CD4-positive, CD25-positive, alpha-beta regulatory T cell (primary cell): ENCODE results near the gene RIPK1. TPM values are rescaled to one million over a fixed set of nuclear protein-coding genes. Genes with fewer than 3 reads are reported as not detected.
"Not testable (repeated sequence)": the region's sequence is repeated elsewhere in the genome, so short reads cannot be mapped to it uniquely, and the experiment has no call there.

Experiments
- ATAC-seq, 2 donors: fragments of 150-1000 bp; cut with Tn5 transposase; one replicate each; pipeline ENCODE4 v1.10.0; 2021; ENCODE audit warnings: low read depth in 2 of 2, moderate number of reproducible peaks in 2 of 2, moderate library complexity in 1 of 2
- DNase-seq, 3 donors: peaks; one replicate each; pipeline versions ENCODE4 v3.0.0 to v3.0.0-alpha.2; 2012 to 2022; ENCODE audit warnings: mixed read lengths in 1 of 3
- H3K27ac ChIP-seq: one replicate; pipeline ENCODE4 v1.7.0; 2013; ENCODE audit warnings: mild to moderate bottlenecking, low read length; ENCODE audit not compliant: insufficient read depth, poor library complexity, severe bottlenecking
- H3K27me3 ChIP-seq: one replicate; pipeline ENCODE4 v1.7.0; 2013; ENCODE audit warnings: low read length; ENCODE audit not compliant: control insufficient read depth, insufficient read depth
- H3K36me3 ChIP-seq: one replicate; pipeline ENCODE4 v1.7.0; 2013; ENCODE audit warnings: mild to moderate bottlenecking, low read length, moderate library complexity; ENCODE audit not compliant: control insufficient read depth, insufficient read depth
- H3K4me1 ChIP-seq: 2 replicates; pipeline ENCODE4 v1.7.0; 2013; ENCODE audit warnings: mild to moderate bottlenecking, low read length; ENCODE audit not compliant: insufficient read depth, control insufficient read depth, poor library complexity, severe bottlenecking
- H3K4me3 ChIP-seq: one replicate; pipeline ENCODE4 v1.7.0; 2013; ENCODE audit warnings: low read depth, mild to moderate bottlenecking, low read length, moderate library complexity
- H3K9me3 ChIP-seq, 2 experiments: 1 replicate in 1 of 2; 2 replicates in 1 of 2; pipeline ENCODE4 v1.7.0; 2013; ENCODE audit warnings: low read length in 2 of 2, mild to moderate bottlenecking in 1 of 2, moderate library complexity in 1 of 2; ENCODE audit not compliant: control insufficient read depth in 2 of 2
- H3K27ac Mint-ChIP-seq, 3 donors: one replicate each; pipeline ENCODE4 v1.8.0; 2020 to 2022; ENCODE audit warnings: mild to moderate bottlenecking in 3 of 3, mixed read lengths in 3 of 3, moderate library complexity in 2 of 3
- H3K27me3 Mint-ChIP-seq: one replicate; pipeline ENCODE4 v1.8.0; 2022; ENCODE audit warnings: mild to moderate bottlenecking, mixed read lengths
- H3K36me3 Mint-ChIP-seq: one replicate; pipeline ENCODE4 v1.8.0; 2020; ENCODE audit warnings: mixed read lengths
- H3K4me1 Mint-ChIP-seq, 4 donors: one replicate each; pipeline ENCODE4 v1.8.0; 2020 to 2022; ENCODE audit warnings: mixed read lengths in 4 of 4, mild to moderate bottlenecking in 1 of 4
- H3K4me3 Mint-ChIP-seq, 4 donors: one replicate each; pipeline ENCODE4 v1.8.0; 2020 to 2022; ENCODE audit warnings: mild to moderate bottlenecking in 4 of 4, mixed read lengths in 4 of 4, moderate library complexity in 3 of 4
- H3K9me3 Mint-ChIP-seq, 7 donors: one replicate each; pipeline ENCODE4 v1.8.0; 2020 to 2022; ENCODE audit warnings: mixed read lengths in 7 of 7, mild to moderate bottlenecking in 3 of 7, moderate library complexity in 2 of 7
- polyA plus RNA-seq, 4 donors: library from polyadenylated mRNA; unstranded; fragments of 300-500 nt; fragmentation: Illumina TruSeq; gene quantifications; one replicate each; pipeline ENCODE4 v1.2.3, GENCODE V29; 2021
- total RNA-seq: library from RNA; stranded (reverse); gene quantifications from one replicate; pipeline ENCODE4 v1.2.3, GENCODE V29; 2022

RIPK1 gene
- total and polyA plus RNA-seq, 5 donors from 2014 or later, result 19.4 to 27.1 (median 21.4) TPM

DNA sequence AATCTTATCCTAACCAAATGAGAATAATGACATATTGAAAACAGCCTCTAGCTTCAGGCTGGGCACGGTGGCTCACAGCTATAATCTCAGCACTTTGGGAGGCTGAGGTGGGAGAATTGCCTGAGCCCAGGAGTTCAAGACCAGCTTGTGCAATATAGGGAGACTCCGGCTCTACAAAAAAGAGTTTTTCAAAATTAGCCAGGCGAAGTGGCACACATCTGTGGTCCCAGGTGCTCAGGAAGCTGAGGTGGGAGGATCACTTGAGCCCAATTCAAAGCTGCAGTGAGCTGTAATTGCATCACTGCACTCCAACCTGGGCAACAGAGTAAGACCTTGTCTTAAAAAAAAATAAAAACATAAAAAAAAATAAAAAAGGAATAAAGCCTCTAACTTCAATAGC lies 84.4 kb downstream of the RIPK1 start:
- H3K36me3 ChIP-seq, result peaks cover 6% of the 10 kb centered on the region
- H3K9me3 ChIP-seq, result peaks cover 0 to 4% of the 10 kb centered on the region in 2 experiments
- H3K27me3 ChIP-seq, result no peaks in the 10 kb centered on the region
- peaks cover 0 to 14% (median 1%) of the 10 kb centered on the region in 4 donors for H3K4me1 Mint-ChIP-seq
- H3K27ac Mint-ChIP-seq, result no peak overlapping the region
- peaks cover 0 to 2% (median 0%) of the 10 kb centered on the region in 7 donors for H3K9me3 Mint-ChIP-seq
- H3K36me3 Mint-ChIP-seq, result peaks cover 23% of the 10 kb centered on the region
- ATAC-seq (no peak), DNase-seq (no peak)
- peaks cover 4% of the 10 kb centered on the region for H3K27me3 Mint-ChIP-seq
- H3K4me1 ChIP-seq, result peaks cover 9% of the 10 kb centered on the region
- H3K27ac ChIP-seq, result no peak overlapping the region
- no peak overlapping the region for H3K4me3 ChIP-seq
- H3K4me3 Mint-ChIP-seq, result peak overlapping the region in 1 of 4 donors; percentile 67

GRCh38 chr6:3155416-3155815 lies 87.1 kb downstream of the RIPK1 start:
- not testable (repeated sequence) for H3K27me3 Mint-ChIP-seq, H3K9me3 Mint-ChIP-seq, H3K9me3 ChIP-seq, ATAC-seq, DNase-seq, H3K36me3 ChIP-seq, H3K27me3 ChIP-seq, H3K4me3 ChIP-seq, H3K27ac ChIP-seq
- Mint-ChIP-seq H3K36me3 (peaks cover 18% of the 10 kb centered on the region), H3K4me3 (peak overlapping the region; percentile 81 to 91 (median 90)), H3K27ac (peak overlapping the region in 2 of 3 donors; percentile 82 to 94), H3K4me1 (peaks cover 0 to 36% (median 15%) of the 10 kb centered on the region in 4 donors)
- peaks cover 31% of the 10 kb centered on the region for H3K4me1 ChIP-seq

DNA sequence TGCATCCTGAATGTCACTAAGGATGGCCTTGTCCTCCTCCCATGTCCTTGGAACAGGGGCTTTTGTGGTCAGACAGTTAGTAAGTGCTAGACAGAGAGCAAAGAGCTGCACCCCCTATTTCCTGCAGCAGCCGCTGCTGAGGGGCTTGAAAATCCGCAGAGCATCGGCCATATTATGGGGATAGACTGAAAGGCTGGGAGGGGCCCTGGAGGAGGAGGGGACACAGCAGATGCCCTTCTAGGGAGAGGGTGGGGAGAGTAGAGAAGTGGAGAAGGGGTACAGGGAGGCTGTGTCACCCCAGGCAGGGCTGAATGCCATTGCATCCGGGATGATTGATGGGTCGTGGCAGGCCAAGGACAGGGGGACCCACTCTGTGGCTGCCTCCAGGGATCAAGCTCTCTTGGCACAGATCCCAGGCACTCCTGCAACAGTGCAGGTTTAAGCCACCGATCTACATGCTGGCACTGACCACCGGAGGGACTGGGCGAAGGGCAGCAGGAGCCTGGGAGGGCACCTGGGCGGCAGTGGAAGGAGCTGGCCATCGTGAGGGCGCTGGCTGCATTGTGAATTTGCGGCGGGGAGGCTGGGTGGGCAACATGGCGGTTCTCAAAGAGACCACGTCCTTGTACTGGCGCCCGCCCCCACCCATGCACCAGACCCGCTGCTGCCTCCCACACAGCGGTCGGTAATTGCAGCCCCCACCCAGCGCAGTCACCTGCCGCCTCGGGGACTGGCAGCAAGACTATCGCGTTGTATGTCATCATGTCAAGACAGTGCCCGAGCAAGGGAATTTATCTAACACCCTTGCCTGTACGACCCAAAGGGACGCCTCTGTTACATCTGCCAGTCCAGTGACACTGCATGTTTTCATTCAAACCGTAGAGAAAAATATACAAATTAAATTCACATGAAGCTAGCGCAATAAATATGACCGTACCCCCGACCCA lies 88.2 kb downstream of the RIPK1 start:
- Mint-ChIP-seq H3K36me3 (peaks cover 14% of the 10 kb centered on the region), H3K4me1 (peaks cover 6 to 45% (median 19%) of the 10 kb centered on the region in 4 donors), H3K4me3 (peak overlapping the region; percentile 88 to 96 (median 91)), H3K27ac (peak overlapping the region; percentile 92 to 96 (median 94))
- not testable (repeated sequence) for H3K9me3 ChIP-seq, ATAC-seq, H3K9me3 Mint-ChIP-seq, H3K27me3 ChIP-seq, H3K36me3 ChIP-seq, H3K27me3 Mint-ChIP-seq
- H3K4me3 ChIP-seq, result peak overlapping the region; percentile 80
- H3K4me1 ChIP-seq, result peaks cover 38% of the 10 kb centered on the region
- peak in 1 of 3 donors; percentile 44 for DNase-seq
- H3K27ac ChIP-seq, result peak overlapping the region; percentile 81

DNA sequence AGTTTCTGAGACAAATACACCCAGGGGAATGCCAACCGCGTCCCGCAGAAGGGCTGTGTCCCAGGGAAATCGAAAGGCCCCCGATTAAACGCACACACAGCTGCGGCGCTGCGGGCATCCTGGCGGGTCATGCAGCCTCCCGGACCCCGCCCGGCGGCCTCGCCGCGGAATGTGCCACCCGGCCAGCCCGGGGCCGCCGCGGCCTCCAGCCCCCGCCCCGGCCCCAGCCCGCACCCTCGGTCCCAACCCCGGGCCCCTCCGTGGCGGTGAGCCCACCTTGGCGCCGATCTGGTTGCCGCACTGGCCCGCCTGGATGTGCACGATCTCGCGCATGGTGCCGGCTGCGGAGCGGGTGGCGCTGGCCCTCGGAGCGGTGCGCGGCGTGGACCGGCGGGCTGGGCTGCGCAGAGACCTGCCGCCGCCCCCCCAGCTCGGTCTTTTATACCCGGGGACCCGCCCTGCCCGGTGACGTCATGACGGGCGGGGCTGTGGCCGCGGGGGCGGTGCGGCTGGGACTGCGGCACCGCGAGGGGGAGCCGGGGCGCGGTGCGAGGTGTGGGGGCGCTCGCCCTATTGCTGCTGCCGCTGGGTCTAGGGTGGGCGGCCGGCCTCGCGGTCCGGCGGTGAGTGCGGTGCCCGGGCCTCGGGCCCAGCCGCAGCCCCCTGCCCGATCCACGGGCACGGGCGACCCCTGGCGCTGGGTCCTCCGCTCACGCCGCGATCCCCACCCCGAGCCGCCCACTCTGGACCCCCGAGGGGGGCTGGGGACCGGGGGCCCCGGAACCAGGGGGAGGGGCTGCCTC lies 89.0 kb downstream of the RIPK1 start, which contains the start of gene TUBB2A:
Gene TUBB2A (minus strand): TSS at position 414 of the 803 bp plus-strand sequence. CDS start 81 bp downstream, at position 333.
- H3K27ac Mint-ChIP-seq, result peak within 1 kb of the TSS; percentile 94 to 96 (median 95)
- peaks cover 10% of the 10 kb centered on the region for H3K36me3 Mint-ChIP-seq
- Histone ChIP-seq H3K4me3 (peak within 1 kb of the TSS; percentile 80), H3K27ac (peak within 1 kb of the TSS; percentile 81), H3K9me3 (no peaks in the 10 kb centered on the region), H3K4me1 (peaks cover 39% of the 10 kb centered on the region), H3K36me3 (no peaks in the 10 kb centered on the region), H3K27me3 (no peaks in the 10 kb centered on the region)
- peak within 1 kb of the TSS; percentile 88 to 96 (median 91) for H3K4me3 Mint-ChIP-seq
- H3K27me3 Mint-ChIP-seq, result peaks cover 4% of the 10 kb centered on the region
- DNase-seq (peak; percentile 83 to 91 (median 84)), ATAC-seq (peak; percentile 70 to 71)
- peaks cover 0 to 3% (median 0%) of the 10 kb centered on the region in 7 donors for H3K9me3 Mint-ChIP-seq
- H3K4me1 Mint-ChIP-seq, result peaks cover 10 to 52% (median 26%) of the 10 kb centered on the region in 4 donors

DNA sequence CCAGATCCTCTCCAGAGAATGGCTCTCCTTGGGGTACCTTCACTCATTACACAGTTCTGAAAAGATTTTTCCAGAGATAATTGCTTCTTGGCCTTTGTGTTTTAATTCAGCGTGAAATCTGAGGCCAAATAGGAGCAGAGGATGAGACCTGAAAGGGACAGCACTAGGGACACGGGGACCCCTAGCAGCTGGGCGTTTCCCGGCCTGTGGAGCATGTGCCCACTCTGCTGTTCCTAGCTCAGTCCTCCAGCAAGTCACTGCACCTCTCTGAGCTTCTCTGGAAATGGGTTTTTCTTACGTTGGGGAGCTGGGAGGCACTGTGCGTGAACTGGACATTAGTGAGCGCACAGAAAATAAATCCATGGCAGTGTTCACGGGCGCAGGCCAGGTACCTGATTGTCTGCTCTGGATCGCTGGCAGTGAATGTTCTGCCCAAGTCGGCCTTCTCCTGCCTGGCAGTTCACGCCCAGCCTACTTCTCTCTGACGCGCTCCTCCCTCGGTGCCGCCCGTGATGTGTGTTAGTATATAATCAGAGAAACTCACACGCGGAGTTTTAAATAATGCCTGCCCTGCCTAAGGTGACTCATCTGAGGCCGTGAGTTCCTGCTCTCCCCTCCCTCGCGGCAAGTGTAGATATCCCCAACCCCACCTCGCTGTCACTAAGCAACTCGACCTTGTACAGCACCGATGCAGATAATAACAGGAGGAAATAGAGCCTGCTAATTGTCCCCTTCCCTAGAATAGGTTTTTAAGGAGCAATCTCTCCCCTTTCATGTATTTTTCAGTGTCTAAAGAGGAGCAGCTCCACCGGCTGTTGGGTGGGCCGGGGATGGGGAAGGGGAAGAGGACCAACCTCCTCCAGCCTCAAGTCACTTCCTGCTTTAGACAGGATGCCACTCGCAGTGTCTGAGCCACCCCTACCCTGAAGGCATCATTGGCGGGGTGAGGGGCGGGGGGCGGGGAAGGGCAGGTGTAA lies 91.8 kb downstream of the RIPK1 start:
- H3K4me1 ChIP-seq, result peaks cover 51% of the 10 kb centered on the region
- H3K4me3 ChIP-seq, result peak overlapping the region; percentile 47
- DNase-seq (peak; percentile 62 to 79 (median 69)), ATAC-seq (peak; percentile 78 to 81)
- peak overlapping the region; percentile 76 for H3K27ac ChIP-seq
- no peaks in the 10 kb centered on the region for H3K36me3 ChIP-seq
- no peaks in the 10 kb centered on the region for H3K9me3 ChIP-seq
- H3K36me3 Mint-ChIP-seq, result peaks cover 5% of the 10 kb centered on the region
- H3K27me3 ChIP-seq, result no peaks in the 10 kb centered on the region
- peak overlapping the region; percentile 60 to 96 (median 94) for H3K27ac Mint-ChIP-seq
- H3K27me3 Mint-ChIP-seq, result peaks cover 4% of the 10 kb centered on the region
- peaks cover 10 to 62% (median 27%) of the 10 kb centered on the region in 4 donors for H3K4me1 Mint-ChIP-seq
- peaks cover 0 to 3% (median 0%) of the 10 kb centered on the region in 7 donors for H3K9me3 Mint-ChIP-seq
- peak overlapping the region; percentile 69 to 93 (median 80) for H3K4me3 Mint-ChIP-seq

- Mint-ChIP-seq H3K36me3 (no peaks in the 10 kb centered on the region), H3K4me1 (peaks cover 10 to 48% (median 25%) of the 10 kb centered on the region in 4 donors), H3K27ac (peak overlapping the region; percentile 7 to 82 (median 78)), H3K9me3 (peaks cover 0 to 3% (median 0%) of the 10 kb centered on the region in 7 donors), H3K27me3 (no peaks in the 10 kb centered on the region), H3K4me3 (peak overlapping the region; percentile 55 to 87 (median 74))
- Histone ChIP-seq H3K4me1 (peaks cover 45% of the 10 kb centered on the region), H3K36me3 (no peaks in the 10 kb centered on the region), H3K27me3 (no peaks in the 10 kb centered on the region), H3K27ac (peak overlapping the region; percentile 78), H3K9me3 (no peaks in the 10 kb centered on the region), H3K4me3 (peak overlapping the region; percentile 10)
- DNase-seq, result no peak
- no peak for ATAC-seq
Observed at GRCh38 chr6:3162067-3162497, 93.8 kb downstream of the RIPK1 start.
